GM18867 (cell line): ENCODE results near the gene PAFAH1B2.

Experiments used
- ATAC-seq: cut with Tn5 transposase; IDR thresholded peaks from one replicate; pipeline ENCODE4 v1.9.1; 2021; ENCODE audit warnings: mild to moderate bottlenecking, moderate library complexity; ENCODE audit not compliant: unreplicated experiment

Gene PAFAH1B2

GRCh38 chr11:117187799-117188481, 43.9 kb downstream of the PAFAH1B2 start:
- ATAC-seq = no peak

- no peak for ATAC-seq
These were observed 44.6 kb downstream of the PAFAH1B2 start for GRCh38 chr11:117188620-117189081.

- peak; percentile 53 for ATAC-seq
These were observed 45.3 kb downstream of the PAFAH1B2 start for GRCh38 chr11:117189191-117189940.

GRCh38 chr11:117189941-117190544, 46.0 kb downstream of the PAFAH1B2 start:
- ATAC-seq = no peak

GRCh38 chr11:117191680-117192400, 47.8 kb downstream of the PAFAH1B2 start:
- ATAC-seq = no peak

GRCh38 chr11:117192401-117192875, 48.4 kb downstream of the PAFAH1B2 start:
- ATAC-seq = no peak

GRCh38 chr11:117193130-117194020, 49.3 kb downstream of the PAFAH1B2 start:
- ATAC-seq = no peak

- ATAC-seq = no peak
These were observed 50.2 kb downstream of the PAFAH1B2 start for GRCh38 chr11:117194267-117194666.

GRCh38 chr11:117195258-117195657, 51.2 kb downstream of the PAFAH1B2 start:
- ATAC-seq = no peak

GRCh38 chr11:117195761-117196160, 51.7 kb downstream of the PAFAH1B2 start:
- no peak for ATAC-seq

- no peak for ATAC-seq
These were observed 52.9 kb downstream of the PAFAH1B2 start for GRCh38 chr11:117197006-117197405.

- no peak for ATAC-seq
These were observed 53.7 kb downstream of the PAFAH1B2 start for GRCh38 chr11:117197516-117198456.

- ATAC-seq = no peak
These were observed 54.5 kb downstream of the PAFAH1B2 start for GRCh38 chr11:117198613-117199012.

GRCh38 chr11:117199053-117199915, 55.2 kb downstream of the PAFAH1B2 start, which contains the start of gene TAGLN:
TSS of gene TAGLN (plus strand) at chr11:117199370. CDS start at chr11:117203014, 3,644 bp downstream.
- no peak for ATAC-seq

GRCh38 chr11:117199916-117200812, 56.1 kb downstream of the PAFAH1B2 start:
- ATAC-seq = no peak

GRCh38 chr11:117200813-117201657, 56.9 kb downstream of the PAFAH1B2 start:
- no peak for ATAC-seq
